Right cardiac atrium (tissue), 5 donors: ENCODE measurements around the gene S100G. TPM values are rescaled to one million over a fixed set of nuclear protein-coding genes. Genes with fewer than 3 reads are reported as not detected.
"Not testable (repeated sequence)": the region's sequence is repeated elsewhere in the genome, so short reads cannot be mapped to it uniquely, and the experiment has no call there.

Experiments used
- ATAC-seq, 2 donors: fragments of 200-7000 bp; cut with Tn5 transposase; one replicate each; pipeline versions ENCODE4 v1.8.0 to v1.9.1; 2020; ENCODE audit warnings: moderate library complexity in 2 of 2, mild to moderate bottlenecking in 1 of 2
- DNase-seq, 3 donors: peaks; one replicate each; pipeline ENCODE4 v3.0.0-alpha.2; 2020
- H3K27ac ChIP-seq: one replicate; pipeline ENCODE4 v1.5.1; 2013; ENCODE audit warnings: mild to moderate bottlenecking, low read length, control low read depth, moderate library complexity
- H3K27me3 ChIP-seq: one replicate; pipeline ENCODE4 v1.6.1; 2013; ENCODE audit not compliant: control insufficient read depth, insufficient read depth
- H3K4me1 ChIP-seq: one replicate; pipeline ENCODE4 v1.6.1; 2013; ENCODE audit warnings: low read length; ENCODE audit not compliant: control insufficient read depth, insufficient read depth
- H3K4me3 ChIP-seq: one replicate; pipeline ENCODE4 v1.5.1; 2013; ENCODE audit warnings: low read length, control low read depth
- H3K9me3 ChIP-seq: one replicate; pipeline ENCODE4 v1.6.1; 2013; ENCODE audit warnings: low read length; ENCODE audit not compliant: control insufficient read depth
- WGBS: extraction: QIAGEN DNeasy Blood & Tissue Kit; methylation state at CpG from one replicate; pipeline ENCODE4 v1.1.7; 2013; 5-methylcytosine and 5-hydroxymethylcytosine counted together
- intact Hi-C, 4 donors: fragments of 100-400 bp; cut with DNase I; formaldehyde crosslinking; loops; one replicate each; pipeline versions ENCODE4 v1.11.0 to v1.14.0; 2022 to 2023
- long read RNA-seq, 4 donors: library from polyadenylated mRNA; unstranded; transcript quantifications; one replicate each; pipeline ENCODE4 v2.0.0, GENCODE V29; 2020 to 2021
- polyA plus RNA-seq: library from polyadenylated mRNA; stranded (reverse); fragments of 200-250 nt; gene quantifications from one replicate; pipeline ENCODE4 v1.2.3, GENCODE V29; 2013
- total RNA-seq, 4 donors: library from RNA; stranded (reverse); fragmentation: NEBNext Ultra II Directional; extraction: Animal tissue kit (Norgen Biotek cat#: 25700); gene quantifications; one replicate each; pipeline ENCODE4 v1.2.1, GENCODE V29; 2021
- donor health status: healthy with polysubstance abuse.
- donor health status: DM: no; HTN: yes; CAD: no.
- donor health status: DM: no; HTN: no; CAD: no.
- donor health status: DM: no; HTN: yes; CAD: no; lungs with severe emphysema.
- donor health status: DM: yes; HTN: yes; CAD: no.

S100G gene
- total RNA-seq (not detected), polyA plus RNA-seq (not detected)
- long read RNA-seq, donor 1, result 0 reads
- long read RNA-seq, donor 2, result 0 reads
- long read RNA-seq, donor 3, result 0 reads
- long read RNA-seq, donor 4, result 0 reads

GRCh38 chrX:16649858-16650257, at the start of gene S100G:
Gene S100G (plus strand): TSS chrX:16650158. CDS start chrX:16651007, 849 bp downstream.
- intact Hi-C loops, result no loop called here
- 96% methylated on average over 4 of the region's 4 CpGs for WGBS
- no peak within 1 kb of the TSS for H3K27ac ChIP-seq
- no peak for ATAC-seq
- H3K9me3 ChIP-seq, result no peaks in the 10 kb centered on the region
- no peaks in the 10 kb centered on the region for H3K4me1 ChIP-seq
- DNase-seq, result no peak
- H3K27me3 ChIP-seq, result no peaks in the 10 kb centered on the region
- no peak within 1 kb of the TSS for H3K4me3 ChIP-seq

- Histone ChIP-seq H3K4me3 (no peak overlapping the region), H3K4me1 (peaks cover 1% of the 10 kb centered on the region), H3K27ac (peak overlapping the region; percentile 10), H3K9me3 (no peaks in the 10 kb centered on the region), H3K27me3 (no peaks in the 10 kb centered on the region)
- ATAC-seq (no peak), DNase-seq (no peak)
- intact Hi-C loops, result no loop called here
- 64% methylated on average over 4 of the region's 4 CpGs for WGBS
Measured at GRCh38 chrX:16601885-16602284, 48.1 kb upstream of the S100G start.

- intact Hi-C loops, H3K27ac ChIP-seq: not testable (repeated sequence)
Measured at GRCh38 chrX:16603235-16603634, 46.7 kb upstream of the S100G start.

GRCh38 chrX:16603822-16604221, 46.1 kb upstream of the S100G start:
- 65% methylated on average over 4 of the region's 4 CpGs for WGBS

More at GRCh38 chrX:16603235-16603634, 46.7 kb upstream of the S100G start:
- 89% methylated on average over 6 of the region's 6 CpGs for WGBS
- not testable (repeated sequence) for DNase-seq, H3K27me3 ChIP-seq, H3K4me3 ChIP-seq, H3K9me3 ChIP-seq, ATAC-seq, H3K4me1 ChIP-seq

GRCh38 chrX:16604337-16604736, 45.6 kb upstream of the S100G start:
- intact Hi-C loops, result no loop called here

More at GRCh38 chrX:16603822-16604221, 46.1 kb upstream of the S100G start:
- Histone ChIP-seq H3K9me3 (no peaks in the 10 kb centered on the region), H3K4me3 (no peak overlapping the region), H3K27me3 (no peaks in the 10 kb centered on the region), H3K27ac (no peak overlapping the region), H3K4me1 (peaks cover 1% of the 10 kb centered on the region)
- intact Hi-C loops, result no loop called here
- ATAC-seq (no peak), DNase-seq (no peak)

GRCh38 chrX:16606142-16606720, 43.7 kb upstream of the S100G start:
- Histone ChIP-seq H3K4me1 (peaks cover 1% of the 10 kb centered on the region), H3K4me3 (no peak overlapping the region), H3K27me3 (no peaks in the 10 kb centered on the region), H3K27ac (peak overlapping the region; percentile 10), H3K9me3 (no peaks in the 10 kb centered on the region)
- ATAC-seq (no peak), DNase-seq (no peak)
- intact Hi-C loops, result no loop called here
- WGBS, result 71% methylated on average over 4 of the region's 4 CpGs

More at GRCh38 chrX:16604337-16604736, 45.6 kb upstream of the S100G start:
- peaks cover 1% of the 10 kb centered on the region for H3K4me1 ChIP-seq
- WGBS, result 53% methylated on average over 2 of the region's 2 CpGs
- ATAC-seq, result no peak
- DNase-seq, result no peak
- no peaks in the 10 kb centered on the region for H3K9me3 ChIP-seq
- no peaks in the 10 kb centered on the region for H3K27me3 ChIP-seq
- H3K27ac ChIP-seq, result peak overlapping the region; percentile 64
- no peak overlapping the region for H3K4me3 ChIP-seq

GRCh38 chrX:16610121-16610621, 39.8 kb upstream of the S100G start:
- Histone ChIP-seq H3K4me1 (no peaks in the 10 kb centered on the region), H3K4me3 (no peak overlapping the region), H3K27ac (no peak overlapping the region), H3K9me3 (no peaks in the 10 kb centered on the region), H3K27me3 (no peaks in the 10 kb centered on the region)
- intact Hi-C loops, result no loop called here
- no peak for ATAC-seq
- no peak for DNase-seq
- WGBS, result 68% methylated on average over 1 of the region's 1 CpG

- intact Hi-C loops, H3K27me3 ChIP-seq, H3K4me1 ChIP-seq, ATAC-seq, H3K9me3 ChIP-seq, H3K27ac ChIP-seq, H3K4me3 ChIP-seq, DNase-seq: not testable (repeated sequence)
- WGBS, result over 99% methylated on average over 3 of the region's 3 CpGs
Measured at GRCh38 chrX:16610654-16611053, 39.3 kb upstream of the S100G start.

- Histone ChIP-seq H3K27me3 (no peaks in the 10 kb centered on the region), H3K4me3 (no peak overlapping the region), H3K27ac (no peak overlapping the region), H3K9me3 (no peaks in the 10 kb centered on the region), H3K4me1 (no peaks in the 10 kb centered on the region)
- intact Hi-C loops, result no loop called here
- 82% methylated on average over 6 of the region's 6 CpGs for WGBS
- ATAC-seq (no peak), DNase-seq (no peak)
Measured at GRCh38 chrX:16612257-16612897, 37.6 kb upstream of the S100G start.

GRCh38 chrX:16617382-16617781, 32.6 kb upstream of the S100G start:
- no peaks in the 10 kb centered on the region for H3K27me3 ChIP-seq
- no peak overlapping the region for H3K4me3 ChIP-seq
- WGBS, result 100% methylated on average over 1 of the region's 1 CpG
- H3K4me1 ChIP-seq, result no peaks in the 10 kb centered on the region
- intact Hi-C loops, result no loop called here
- no peak for ATAC-seq
- no peak for DNase-seq
- H3K27ac ChIP-seq, result no peak overlapping the region
- no peaks in the 10 kb centered on the region for H3K9me3 ChIP-seq

- WGBS, result 95% methylated on average over 1 of the region's 1 CpG
- no peak for ATAC-seq
- no peaks in the 10 kb centered on the region for H3K27me3 ChIP-seq
Measured at GRCh38 chrX:16618422-16618821, 31.5 kb upstream of the S100G start.

More at GRCh38 chrX:16618422-16618821, 31.5 kb upstream of the S100G start:
- Histone ChIP-seq H3K9me3 (no peaks in the 10 kb centered on the region), H3K4me1 (no peaks in the 10 kb centered on the region), H3K4me3 (no peak overlapping the region), H3K27ac (no peak overlapping the region)
- intact Hi-C loops, result no loop called here
- DNase-seq, result no peak
